Inferior parietal cortex (tissue), 1 donor: ENCODE measurements around the gene FYN.

Source experiments
- DNase-seq: peaks from one replicate; pipeline ENCODE4 v3.0.0-alpha.2; 2016; ENCODE audit errors: extremely low spot score

Gene FYN

GRCh38 chr6:111628142-111628850, 245.0 kb downstream of the FYN start:
- DNase-seq = no peak

DNA sequence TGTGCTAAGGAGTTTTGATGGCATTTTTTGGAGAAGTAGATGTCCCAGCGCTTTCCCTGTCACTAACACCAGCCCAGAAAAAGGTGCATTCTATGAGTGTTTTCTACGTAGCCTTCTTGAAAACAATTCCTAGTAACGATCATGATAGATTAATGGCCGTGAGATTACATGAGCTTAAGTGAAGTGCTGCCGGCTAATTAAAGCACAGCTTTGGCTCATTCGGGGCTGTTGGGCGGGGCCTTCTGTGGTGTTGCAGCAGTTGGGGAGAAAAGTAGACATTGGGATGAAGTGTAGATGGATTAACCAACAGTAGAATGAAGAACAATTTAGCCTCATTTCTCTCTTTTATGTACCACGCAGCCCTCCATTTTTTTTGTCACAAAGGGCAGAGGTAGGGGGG, 246.8 kb downstream of the FYN start:
- no peak for DNase-seq

GRCh38 chr6:111625461-111626391, 247.5 kb downstream of the FYN start:
- peak; percentile 50 for DNase-seq

DNA sequence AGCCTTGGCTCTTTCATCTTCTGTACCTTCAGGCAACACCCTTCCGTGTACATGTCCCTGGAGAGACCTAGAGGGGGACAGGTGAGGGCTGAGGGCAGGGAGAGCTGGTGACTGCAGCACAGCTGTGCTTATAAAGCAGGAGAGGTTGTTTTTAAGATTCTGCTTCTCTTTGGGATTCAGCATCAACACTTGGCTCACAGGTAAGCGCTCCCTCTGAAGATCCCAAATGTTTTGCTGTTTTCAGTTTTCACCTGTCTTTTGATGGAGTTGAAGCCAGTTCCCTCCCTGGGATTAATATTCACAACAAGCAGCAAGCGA, 248.2 kb downstream of the FYN start:
- DNase-seq = no peak

GRCh38 chr6:111624401-111625098, 248.7 kb downstream of the FYN start:
- DNase-seq = no peak

- DNase-seq = no peak
These were observed 250.1 kb downstream of the FYN start for GRCh38 chr6:111623046-111623718.

DNA sequence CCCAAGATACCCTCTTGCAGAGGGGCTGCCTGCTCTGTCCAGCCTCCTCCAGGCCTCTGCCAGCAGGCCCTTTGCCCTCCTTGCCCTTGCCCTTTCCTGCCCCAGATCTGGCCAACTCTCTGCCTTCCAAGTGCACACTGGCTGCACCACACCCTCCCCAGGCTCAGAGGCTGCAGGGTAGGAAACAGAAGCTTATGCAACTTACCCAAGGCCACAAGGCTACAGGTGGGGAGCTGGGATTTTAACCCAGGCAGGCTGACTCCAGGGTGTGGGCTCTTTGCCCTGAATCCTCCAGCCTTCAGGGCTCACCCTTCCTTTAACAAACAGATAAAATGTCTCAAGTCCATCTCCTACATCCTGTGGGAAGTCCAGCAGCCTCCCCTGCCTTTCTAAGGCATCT, 253.1 kb downstream of the FYN start:
- no peak for DNase-seq

DNA sequence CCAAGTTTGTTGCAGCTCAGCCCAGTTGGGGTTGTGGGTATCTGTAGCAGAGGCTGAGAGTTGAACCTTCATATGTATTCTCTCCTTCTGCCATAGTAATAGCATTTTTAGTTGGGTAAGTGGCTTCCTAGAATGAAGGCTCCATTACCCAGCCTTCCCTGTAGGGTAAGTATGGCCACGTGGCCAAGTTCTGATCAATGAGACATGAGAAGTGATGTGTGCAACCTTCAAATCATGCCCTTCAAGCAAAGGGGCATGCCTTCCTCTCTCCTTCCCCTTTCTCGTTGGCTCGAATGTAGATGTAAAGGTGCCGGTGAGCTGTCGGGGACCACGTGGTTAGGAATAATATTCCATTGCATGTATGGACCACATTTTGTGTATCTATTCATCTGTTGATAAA, 254.8 kb downstream of the FYN start:
- DNase-seq = no peak

DNA sequence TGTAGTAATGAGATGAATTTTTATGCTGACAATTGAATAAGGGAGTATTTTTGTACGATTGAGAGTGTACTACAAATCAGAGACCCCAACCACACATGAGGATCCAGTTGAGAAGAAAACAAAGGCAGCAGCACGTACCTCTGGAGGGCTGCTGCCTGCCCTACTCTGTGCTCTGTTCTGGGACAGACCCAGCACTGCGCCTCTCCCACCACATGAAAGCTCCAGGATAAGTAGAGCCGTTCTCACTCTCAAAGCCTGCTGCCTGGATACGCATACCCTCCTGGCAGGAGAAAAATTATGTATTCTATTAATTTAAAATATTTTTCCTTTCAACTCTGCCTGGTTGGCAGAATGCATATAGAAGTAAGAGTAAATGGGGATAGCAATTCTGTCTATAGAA, 256.1 kb downstream of the FYN start:
- DNase-seq = no peak

GRCh38 chr6:111615916-111616612, 257.2 kb downstream of the FYN start:
- no peak for DNase-seq

DNA sequence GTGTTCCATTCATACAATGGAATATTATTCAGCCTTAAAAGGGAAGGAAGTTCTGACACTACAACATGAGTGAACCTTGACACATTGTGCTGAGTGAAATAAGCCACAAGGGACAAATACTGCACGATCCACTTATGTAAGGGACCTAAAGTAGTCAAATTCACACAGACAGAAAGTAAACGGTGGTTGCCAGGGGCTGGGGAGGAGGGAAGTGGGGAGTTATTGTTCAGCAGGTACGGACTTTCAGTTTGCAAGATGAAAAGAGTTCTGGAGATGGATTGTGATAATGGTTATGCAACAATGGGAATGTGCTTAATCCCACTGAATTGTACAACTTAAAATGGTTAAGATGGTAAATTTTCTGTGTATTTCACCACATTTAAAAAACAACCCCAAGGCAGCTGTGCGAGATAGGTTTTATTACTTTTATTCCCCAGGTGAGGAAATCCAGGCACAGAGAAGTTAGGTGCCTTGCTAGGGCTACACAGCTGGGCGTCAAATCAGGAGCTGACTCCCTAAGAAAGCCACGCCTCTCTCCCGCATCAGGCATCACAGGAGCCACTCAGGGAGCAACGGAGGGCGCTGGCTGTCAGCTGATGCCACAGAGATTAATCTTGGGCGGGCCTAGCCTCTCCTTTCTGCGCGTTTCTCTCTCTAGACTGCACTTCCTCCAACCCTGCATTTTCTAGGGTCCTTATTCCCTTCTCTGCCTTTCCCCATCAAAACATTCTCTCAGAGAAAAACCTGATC, 258.2 kb downstream of the FYN start:
- no peak for DNase-seq

- DNase-seq = no peak
These were observed 260.9 kb downstream of the FYN start for GRCh38 chr6:111612379-111612778.

GRCh38 chr6:111610548-111611172, 262.6 kb downstream of the FYN start:
- no peak for DNase-seq
